ENCODE data around the gene CD74.
A peak's percentile ranks its signal among the peaks of the same experiment; 100 is the strongest.

The CD74 gene

DNA sequence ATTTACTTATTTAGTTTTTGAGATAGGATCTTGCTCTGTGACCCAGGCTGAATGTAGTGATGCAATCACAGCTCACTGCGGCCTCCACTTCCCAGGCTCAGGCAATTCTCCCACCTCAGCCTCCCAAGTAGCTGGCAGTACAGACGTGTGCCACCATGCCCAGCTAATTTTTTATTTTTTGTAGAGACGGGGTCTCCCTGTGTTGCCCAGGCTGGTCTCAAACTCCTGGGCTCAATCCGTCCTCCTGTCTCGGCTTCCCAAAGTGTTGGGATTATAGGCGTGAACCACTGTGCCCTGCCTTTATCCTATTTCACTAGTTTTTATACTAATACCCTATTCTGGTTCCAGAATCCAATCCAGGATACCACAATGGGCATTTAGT, 30.0 kb upstream of the CD74 start:
- TF ChIP-seq, protein P1, sequence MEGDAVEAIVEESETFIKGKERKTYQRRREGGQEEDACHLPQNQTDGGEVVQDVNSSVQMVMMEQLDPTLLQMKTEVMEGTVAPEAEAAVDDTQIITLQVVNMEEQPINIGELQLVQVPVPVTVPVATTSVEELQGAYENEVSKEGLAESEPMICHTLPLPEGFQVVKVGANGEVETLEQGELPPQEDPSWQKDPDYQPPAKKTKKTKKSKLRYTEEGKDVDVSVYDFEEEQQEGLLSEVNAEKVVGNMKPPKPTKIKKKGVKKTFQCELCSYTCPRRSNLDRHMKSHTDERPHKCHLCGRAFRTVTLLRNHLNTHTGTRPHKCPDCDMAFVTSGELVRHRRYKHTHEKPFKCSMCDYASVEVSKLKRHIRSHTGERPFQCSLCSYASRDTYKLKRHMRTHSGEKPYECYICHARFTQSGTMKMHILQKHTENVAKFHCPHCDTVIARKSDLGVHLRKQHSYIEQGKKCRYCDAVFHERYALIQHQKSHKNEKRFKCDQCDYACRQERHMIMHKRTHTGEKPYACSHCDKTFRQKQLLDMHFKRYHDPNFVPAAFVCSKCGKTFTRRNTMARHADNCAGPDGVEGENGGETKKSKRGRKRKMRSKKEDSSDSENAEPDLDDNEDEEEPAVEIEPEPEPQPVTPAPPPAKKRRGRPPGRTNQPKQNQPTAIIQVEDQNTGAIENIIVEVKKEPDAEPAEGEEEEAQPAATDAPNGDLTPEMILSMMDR (IDR thresholded peaks at IDR 0.05; ENCODE audit: borderline replicate concordance, control extremely low read depth, extremely low read depth, insufficient read depth, missing control alignments): no peak
- no peak for DNase-seq (ENCODE audit: low spot score)
- in situ Hi-C loops (cut with MboI; ENCODE audit: low sequenced_read_pairs, unreplicated experiment): no loop called here

DNA sequence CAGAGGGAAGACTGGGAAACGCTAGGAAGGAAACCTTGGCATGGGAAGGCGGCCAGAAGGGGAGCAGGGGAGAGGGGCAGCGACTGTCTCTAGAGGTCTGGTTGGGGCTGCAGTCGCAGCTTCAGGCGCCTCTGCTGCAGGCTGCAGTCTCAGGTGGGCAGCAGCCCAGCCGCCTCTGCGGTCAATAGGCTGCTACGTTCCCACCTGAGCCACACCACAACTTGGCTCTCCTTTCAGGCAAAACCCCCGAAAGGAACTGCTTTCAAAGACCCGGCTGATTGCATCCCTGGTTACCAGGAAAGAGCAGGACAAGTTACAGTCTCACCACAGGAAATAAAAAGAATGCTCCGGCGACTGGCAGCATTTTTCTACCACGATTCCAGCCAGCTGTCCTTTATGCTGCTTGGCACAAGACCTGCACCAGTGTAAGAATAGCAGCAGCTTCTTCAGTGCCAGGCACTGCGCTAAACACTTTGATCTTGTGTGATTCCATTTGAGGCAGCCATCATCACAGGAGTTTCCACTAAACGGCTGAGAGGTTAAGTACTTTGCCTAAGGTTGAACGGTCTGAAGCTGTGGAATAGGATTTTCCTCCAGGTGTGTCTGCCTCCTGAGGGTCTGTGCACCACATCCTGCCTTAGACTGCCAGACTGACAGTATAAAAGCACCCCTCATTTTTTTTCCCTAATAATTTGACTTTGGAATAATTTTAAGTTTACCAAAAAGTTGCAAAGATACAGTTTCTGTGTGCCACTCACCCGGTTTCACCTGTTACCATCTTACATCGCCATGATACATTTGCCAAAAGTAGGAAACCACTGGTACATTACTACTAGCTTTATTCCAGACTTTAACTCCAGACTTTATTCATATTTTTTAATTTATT, 29.3 kb upstream of the CD74 start:
- no peak for DNase-seq (ENCODE audit: low spot score)
- in situ Hi-C loops (cut with MboI; ENCODE audit: low sequenced_read_pairs, unreplicated experiment): no loop called here
- TF ChIP-seq, protein P1 (IDR thresholded peaks at IDR 0.05; ENCODE audit: borderline replicate concordance, control extremely low read depth, extremely low read depth, insufficient read depth, missing control alignments): no peak

DNA sequence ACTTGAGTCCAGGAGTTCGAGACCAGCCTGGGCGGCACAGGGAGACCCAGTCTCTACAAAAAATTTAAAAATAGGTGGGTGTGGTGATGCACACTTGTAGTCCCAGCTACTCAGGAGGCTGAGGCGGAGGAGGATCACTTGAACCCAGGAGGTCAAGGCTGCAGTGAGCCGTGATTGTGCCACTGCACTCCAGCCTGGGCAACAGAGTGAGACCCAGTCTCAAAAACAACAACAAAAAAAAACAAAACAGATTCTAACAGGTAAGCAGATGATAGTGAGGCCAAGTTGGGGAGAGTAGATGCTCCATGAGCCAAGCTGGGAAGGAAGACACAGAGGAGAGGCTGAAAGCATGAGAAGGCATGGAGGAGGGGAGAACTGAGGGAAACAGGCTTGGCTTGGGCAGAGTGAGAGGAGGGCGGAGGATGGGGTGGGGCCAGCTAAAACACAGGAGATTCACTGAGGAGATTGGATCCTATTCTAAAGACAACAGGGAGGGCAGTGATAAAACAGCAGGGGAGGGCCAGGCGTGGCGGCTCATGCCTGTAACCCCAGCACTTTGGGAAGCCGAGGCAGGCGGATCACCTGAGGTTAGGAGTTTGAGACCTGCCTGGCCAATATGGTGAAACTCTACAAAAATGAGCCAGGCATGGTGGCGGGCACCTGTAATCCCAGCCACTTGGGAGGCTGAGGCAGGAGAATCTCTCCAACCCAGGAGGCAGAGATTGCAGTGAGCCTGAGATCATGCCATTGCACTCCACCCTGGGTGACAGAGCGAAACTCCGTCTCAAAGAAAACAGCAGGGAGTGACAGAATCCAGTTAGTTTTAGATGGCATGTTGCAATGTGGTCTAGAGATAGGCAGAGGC, 28.5 kb upstream of the CD74 start:
- in situ Hi-C loops (cut with MboI; ENCODE audit: low sequenced_read_pairs, unreplicated experiment): no loop called here
- TF ChIP-seq, protein P1 (IDR thresholded peaks at IDR 0.05; ENCODE audit: borderline replicate concordance, control extremely low read depth, extremely low read depth, insufficient read depth, missing control alignments): no peak

DNA sequence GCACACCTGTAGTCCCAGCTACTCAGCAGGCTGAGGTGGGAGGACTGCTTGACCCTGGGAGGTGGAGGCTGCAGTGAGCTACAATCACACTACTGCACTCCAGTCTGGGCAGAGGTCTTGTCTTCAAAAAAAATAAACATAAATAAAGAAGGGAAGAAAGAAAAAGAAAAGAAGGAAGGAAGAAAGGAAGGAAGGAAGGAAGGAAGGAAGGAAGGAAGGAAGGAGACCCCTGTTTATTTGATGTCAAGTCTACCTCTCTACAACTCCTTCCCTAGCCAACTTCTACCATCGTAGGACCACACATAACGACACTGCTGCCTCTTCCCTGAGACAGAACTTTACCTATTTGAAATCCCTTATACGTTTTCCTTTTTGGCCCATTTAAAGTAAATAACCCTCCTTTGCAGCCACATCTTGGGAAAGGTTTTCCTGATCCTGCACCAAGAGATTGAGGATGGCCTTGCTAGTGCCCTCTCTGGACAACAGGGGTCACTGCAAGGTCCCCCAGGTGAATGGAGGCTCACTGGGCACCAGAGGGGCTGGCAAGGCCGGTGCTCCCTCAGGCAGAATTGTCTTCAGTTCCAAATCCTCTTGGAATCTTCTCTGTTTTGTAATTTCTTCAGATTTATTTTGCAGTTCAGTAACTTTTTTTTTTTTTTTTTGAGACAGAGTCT, 26.3 kb upstream of the CD74 start:
- TF ChIP-seq, protein P1 (IDR thresholded peaks at IDR 0.05; ENCODE audit: borderline replicate concordance, control extremely low read depth, extremely low read depth, insufficient read depth, missing control alignments): peak; percentile 45
- DNase-seq (ENCODE audit: low spot score): no peak
- in situ Hi-C loops (cut with MboI; ENCODE audit: low sequenced_read_pairs, unreplicated experiment): no loop called here

More for the DNA sequence above, 28.5 kb upstream of the CD74 start:
- DNase-seq (ENCODE audit: low spot score): no peak

DNA sequence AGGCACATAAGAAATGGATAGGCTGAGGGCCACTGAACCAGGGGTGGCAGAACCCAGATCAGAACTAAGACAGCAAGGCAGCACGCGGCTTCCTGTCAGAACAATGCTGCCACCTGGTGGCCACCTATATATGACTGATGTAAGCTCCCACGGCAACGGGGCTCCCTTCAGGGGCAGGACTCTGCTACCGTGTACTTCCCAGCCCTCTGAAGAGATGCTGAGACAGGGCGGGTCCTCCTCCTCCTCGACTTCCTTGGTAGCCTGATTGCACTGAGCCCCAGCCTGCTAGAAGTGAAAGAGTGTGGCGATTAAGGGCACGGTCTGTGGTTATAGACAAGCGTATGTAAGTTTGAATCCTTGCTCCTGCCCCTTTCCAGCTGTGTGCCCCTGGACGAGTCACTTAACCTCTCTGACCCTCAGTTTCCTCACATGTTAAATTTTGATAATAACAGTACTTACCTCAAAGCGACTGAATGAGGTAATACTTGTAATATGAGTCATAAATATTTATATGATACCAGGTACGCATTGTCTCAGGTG, 23.5 kb upstream of the CD74 start:
- in situ Hi-C loops (cut with MboI; ENCODE audit: low sequenced_read_pairs, unreplicated experiment): no loop called here
- TF ChIP-seq, protein P1 (IDR thresholded peaks at IDR 0.05; ENCODE audit: borderline replicate concordance, control extremely low read depth, extremely low read depth, insufficient read depth, missing control alignments): peak; percentile 82
- DNase-seq (ENCODE audit: low spot score): peak; percentile 86

DNA sequence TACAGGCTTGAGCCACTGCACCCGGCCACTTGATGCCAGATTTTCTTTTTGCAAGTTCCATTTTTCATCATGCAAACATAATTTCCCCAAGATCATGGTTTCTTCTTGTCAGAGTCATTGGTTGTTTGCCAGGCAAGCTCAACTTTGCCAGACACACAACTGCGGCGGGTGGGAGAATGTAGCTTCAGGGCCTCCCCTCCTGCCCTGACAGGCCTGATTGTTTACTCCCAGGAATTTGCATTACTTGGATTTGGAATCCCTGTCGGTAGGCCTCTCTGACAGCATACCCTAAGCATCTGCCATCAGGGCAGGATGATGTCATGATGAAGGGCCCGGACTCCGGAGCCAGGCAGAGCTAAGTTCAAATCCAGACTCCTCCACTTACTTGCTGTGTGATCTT, 21.8 kb upstream of the CD74 start:
- no peak for DNase-seq (ENCODE audit: low spot score)
- TF ChIP-seq, protein P1 (IDR thresholded peaks at IDR 0.05; ENCODE audit: borderline replicate concordance, control extremely low read depth, extremely low read depth, insufficient read depth, missing control alignments): no peak
- in situ Hi-C loops (cut with MboI; ENCODE audit: low sequenced_read_pairs, unreplicated experiment): no loop called here

All from GM13976 (cell line).